Measurements from ENCODE around the gene D2HGDH.

The D2HGDH gene

GRCh38 chr2:241734467-241735208 is at the start of gene D2HGDH:
TSS of gene D2HGDH (plus strand) at chr2:241734630. CDS start at chr2:241735225, 595 bp downstream.
- DNase-seq (ENCODE audit: low read depth): peak; percentile 90

GRCh38 chr2:241686324-241686649 is 48.1 kb upstream of the D2HGDH start:
- no peak for DNase-seq (ENCODE audit: low read depth)

- DNase-seq (ENCODE audit: low read depth): peak; percentile 94
Measured at GRCh38 chr2:241686650-241687425, 47.6 kb upstream of the D2HGDH start, which contains the start of gene DTYMK. TSS of gene DTYMK (minus strand) at chr2:241686815. CDS start at chr2:241686783, 32 bp downstream.

- DNase-seq (ENCODE audit: low read depth): peak; percentile 17
Measured at GRCh38 chr2:241689306-241689705, 45.1 kb upstream of the D2HGDH start.

GRCh38 chr2:241690202-241690717 is 44.2 kb upstream of the D2HGDH start:
- DNase-seq (ENCODE audit: low read depth): no peak

- DNase-seq (ENCODE audit: low read depth): no peak
Measured at GRCh38 chr2:241692448-241692847, 42.0 kb upstream of the D2HGDH start.

- DNase-seq (ENCODE audit: low read depth): no peak
Measured at GRCh38 chr2:241695651-241696050, 38.8 kb upstream of the D2HGDH start.

GRCh38 chr2:241701149-241701398 is 33.4 kb upstream of the D2HGDH start:
- no peak for DNase-seq (ENCODE audit: low read depth)

GRCh38 chr2:241701399-241702154 is 32.9 kb upstream of the D2HGDH start, which contains the start of gene ING5:
TSS of gene ING5 (plus strand) at chr2:241702039. CDS start at chr2:241702066, 27 bp downstream.
- peak; percentile 95 for DNase-seq (ENCODE audit: low read depth)

GRCh38 chr2:241702155-241703031 is 32.0 kb upstream of the D2HGDH start:
- DNase-seq (ENCODE audit: low read depth): peak; percentile 86

GRCh38 chr2:241703032-241703604 is 31.3 kb upstream of the D2HGDH start:
- no peak for DNase-seq (ENCODE audit: low read depth)

- DNase-seq (ENCODE audit: low read depth): no peak
Measured at GRCh38 chr2:241706537-241706936, 27.9 kb upstream of the D2HGDH start.

- no peak for DNase-seq (ENCODE audit: low read depth)
Measured at GRCh38 chr2:241708879-241709278, 25.6 kb upstream of the D2HGDH start.

GRCh38 chr2:241719093-241719492 is 15.3 kb upstream of the D2HGDH start:
- no peak for DNase-seq (ENCODE audit: low read depth)

- no peak for DNase-seq (ENCODE audit: low read depth)
Measured at GRCh38 chr2:241720099-241720498, 14.3 kb upstream of the D2HGDH start.

- no peak for DNase-seq (ENCODE audit: low read depth)
Measured at GRCh38 chr2:241720560-241720959, 13.9 kb upstream of the D2HGDH start.

- DNase-seq (ENCODE audit: low read depth): no peak
Measured at GRCh38 chr2:241721852-241722251, 12.6 kb upstream of the D2HGDH start.

GRCh38 chr2:241722896-241723454 is 11.5 kb upstream of the D2HGDH start:
- no peak for DNase-seq (ENCODE audit: low read depth)

- no peak for DNase-seq (ENCODE audit: low read depth)
Measured at GRCh38 chr2:241724259-241724974, 10.0 kb upstream of the D2HGDH start.
